SK-N-SH (cell line): ENCODE results near the gene LCE5A. TPM values are rescaled to one million over a fixed set of nuclear protein-coding genes. Genes with fewer than 3 reads are reported as not detected.

Source experiments
- CTCF ChIA-PET: fragments of 300-600, 350-600 bp; formaldehyde crosslinking; extraction: SDS; loops from one replicate; lab custom pipeline; 2021; lab: Yijun Ruan, JAX
- POLR2A ChIA-PET: fragments of 350-600 bp; sonication (Branson Sonifier 250); formaldehyde crosslinking; extraction: SDS; loops from one replicate; lab custom pipeline; 2020; ENCODE audit warnings: antibody characterized with exemption, inconsistent platforms; lab: Yijun Ruan, JAX
- DNase-seq: peaks from one replicate; pipeline ENCODE4 v3.0.0; 2012
- H2AFZ ChIP-seq: fragments of 200-600 bp; sonication (generic); 2 replicates; pipeline ENCODE4 v1.8.1; 2016; ENCODE audit warnings: antibody characterized with exemption, mild to moderate bottlenecking, low read depth
- H3F3A ChIP-seq: fragments of 200-600 bp; sonication (generic); replicated peaks from 2 replicates; pipeline ENCODE3; 2016; ENCODE audit warnings: antibody characterized with exemption, mild to moderate bottlenecking; ENCODE audit not compliant: insufficient read depth
- H3K27ac ChIP-seq, 2 experiments: fragments of 200-500 bp in 1 of 2; fragments of 200-600 bp in 1 of 2; sonication (Bioruptor generic) in 1 of 2; sonication (generic), shearing (Covaris generic) in 1 of 2; 2 replicates each; pipeline versions ENCODE4 v1.5.1 to v1.6.1; 2014 to 2016; ENCODE audit warnings: low read depth in 2 of 2, inconsistent platforms in 1 of 2, low read length in 1 of 2, mild to moderate bottlenecking in 1 of 2, mixed read lengths in 1 of 2
- H3K27me3 ChIP-seq: fragments of 200-600 bp; sonication (generic), shearing (Covaris generic); 2 replicates; pipeline ENCODE4 v1.6.1; 2016; ENCODE audit warnings: mixed run types; ENCODE audit not compliant: insufficient read depth
- H3K36me3 ChIP-seq, 2 experiments: fragments of 200-500 bp in 1 of 2; fragments of 200-600 bp in 1 of 2; sonication (Bioruptor generic) in 1 of 2; sonication (generic) in 1 of 2; replicated peaks in 1 of 2; 2 replicates each; pipeline versions ENCODE3 to v1.5.1; 2014 to 2016; ENCODE audit warnings: low read length in 1 of 2, mild to moderate bottlenecking in 1 of 2; ENCODE audit not compliant: insufficient read depth in 2 of 2, control insufficient read depth in 1 of 2
- H3K4me1 ChIP-seq, 2 experiments: fragments of 200-500 bp in 1 of 2; fragments of 200-600 bp in 1 of 2; sonication (Bioruptor generic) in 1 of 2; sonication (generic), shearing (Covaris generic) in 1 of 2; 2 replicates each; pipeline versions ENCODE4 v1.5.1 to v1.6.1; 2014 to 2016; ENCODE audit warnings: low read depth in 1 of 2, low read length in 1 of 2, mixed run types in 1 of 2; ENCODE audit not compliant: insufficient read depth in 2 of 2, control insufficient read depth in 1 of 2
- H3K4me2 ChIP-seq: fragments of 200-600 bp; sonication (generic), shearing (Covaris generic); 2 replicates; pipeline ENCODE4 v1.6.1; 2017; ENCODE audit warnings: mixed run types
- H3K4me3 ChIP-seq, 2 experiments: fragments of 200-500 bp in 1 of 2; fragments of 200-600 bp in 1 of 2; sonication (Bioruptor generic) in 1 of 2; sonication (generic), shearing (Covaris generic) in 1 of 2; 2 replicates each; pipeline versions ENCODE4 v1.5.1 to v1.8.1; 2014 to 2016; ENCODE audit warnings: low read depth in 2 of 2, inconsistent platforms in 1 of 2, low read length in 1 of 2, mild to moderate bottlenecking in 1 of 2, mixed read lengths in 1 of 2, moderate library complexity in 1 of 2
- H3K79me2 ChIP-seq: fragments of 200-600 bp; sonication (generic); 2 replicates; pipeline ENCODE4 v1.8.1; 2017; ENCODE audit warnings: mild to moderate bottlenecking; ENCODE audit not compliant: insufficient read depth
- H3K9ac ChIP-seq: fragments of 200-600 bp; sonication (generic); 2 replicates; pipeline ENCODE4 v1.6.1; 2017; ENCODE audit warnings: mixed run types
- H3K9me2 ChIP-seq: fragments of 200-600 bp; sonication (generic); 2 replicates; pipeline ENCODE4 v1.6.1; 2017; ENCODE audit warnings: mixed run types
- H3K9me3 ChIP-seq: fragments of 200-600 bp; sonication (generic); 2 replicates; pipeline ENCODE4 v1.6.1; 2017; ENCODE audit warnings: mixed run types, mild to moderate bottlenecking, moderate library complexity
- H4K20me1 ChIP-seq: fragments of 200-600 bp; sonication (generic); 2 replicates; pipeline ENCODE4 v1.6.1; 2017; ENCODE audit warnings: mild to moderate bottlenecking, mixed run types; ENCODE audit not compliant: insufficient read depth
- CTCF ChIP-seq: fragments of 200-600 bp; sonication (generic); IDR thresholded peaks from 2 replicates; pipeline ENCODE4 v1.6.1; 2017; ENCODE audit warnings: antibody characterized with exemption, mild to moderate bottlenecking, moderate library complexity
- FOXJ3 ChIP-seq: sonication (generic); formaldehyde crosslinking; IDR thresholded peaks from 2 replicates; pipeline ENCODE4 v1.5.1; 2020; ENCODE audit warnings: mild to moderate bottlenecking, missing genetic modification reagents
- IRF3 ChIP-seq: fragments of 150-350 bp; IDR thresholded peaks from 2 replicates; pipeline ENCODE4 v1.6.1; 2016; ENCODE audit warnings: mild to moderate bottlenecking, low read depth, low read length
- MAX ChIP-seq: IDR thresholded peaks from 2 replicates; pipeline ENCODE4 v1.4.0; 2012; ENCODE audit warnings: low read depth
- RAD21 ChIP-seq: IDR thresholded peaks from 2 replicates; pipeline ENCODE4 v1.6.1; 2012; ENCODE audit warnings: mild to moderate bottlenecking, low read length
- SIN3A ChIP-seq: IDR thresholded peaks from 2 replicates; pipeline ENCODE4 v1.6.1; 2012; ENCODE audit warnings: low read depth, mild to moderate bottlenecking, low read length, moderate library complexity, borderline replicate concordance
- USF2 ChIP-seq: fragments of 150-350 bp; IDR thresholded peaks from 2 replicates; pipeline ENCODE4 v1.6.1; 2017; ENCODE audit warnings: antibody characterized with exemption, low read length, low read depth, borderline replicate concordance
- WGBS: methylation state at CpG from one replicate; pipeline ENCODE4 v1.1.6; 2017; ENCODE audit warnings: low lambda C conversion rate; 5-methylcytosine and 5-hydroxymethylcytosine counted together
- polyA plus RNA-seq, 3 experiments: library from polyadenylated mRNA; depleted of rRNA; stranded (reverse); fragments of >200 nt; gene quantifications; 2 replicates each; pipeline ENCODE4 v1.2.3, GENCODE V29; 2012

The LCE5A gene
- polyA plus RNA-seq (2012; rRNA removed), result not detected in 2 replicates
- polyA plus RNA-seq (2012; cell fraction: cytosol; rRNA removed), result not detected in 2 replicates
- polyA plus RNA-seq (2012; cell fraction: nucleus; rRNA removed), result not detected in 2 replicates

- no peak within 1 kb of the TSS for H3K9ac ChIP-seq
- no peaks in the 10 kb centered on the region for H4K20me1 ChIP-seq
- no peak within 1 kb of the TSS for H3K27ac ChIP-seq
- 13% methylated on average over 3 of the region's 3 CpGs for WGBS
- no peaks in the 10 kb centered on the region for H3K4me1 ChIP-seq
- POLR2A ChIA-PET, result no interaction called here
- DNase-seq, result no peak
- no peak within 1 kb of the TSS for H3K4me3 ChIP-seq
- H3K36me3 ChIP-seq, result no peaks in the 10 kb centered on the region
- H3K79me2 ChIP-seq, result no peaks in the 10 kb centered on the region
- TF ChIP-seq MAX, result no peak
- H3K4me2 ChIP-seq, result no peak within 1 kb of the TSS
- H3K27me3 ChIP-seq, result peaks cover 60% of the 10 kb centered on the region
- CTCF ChIA-PET, result no interaction called here
- H3K9me2 ChIP-seq, result no peaks in the 10 kb centered on the region
- no peak within 1 kb of the TSS for H2AFZ ChIP-seq
- H3K9me3 ChIP-seq, result no peaks in the 10 kb centered on the region
- H3F3A ChIP-seq, result no peaks in the 10 kb centered on the region
Observed at GRCh38 chr1:152510503-152510902, at the start of gene LCE5A. LCE5A (plus strand) TSS chr1:152510803; CDS start chr1:152511535, 732 bp downstream.

GRCh38 chr1:152461544-152461943 is 49.1 kb upstream of the LCE5A start:
- Histone ChIP-seq H3K9me2 (no peaks in the 10 kb centered on the region), H3K36me3 (no peaks in the 10 kb centered on the region), H4K20me1 (no peaks in the 10 kb centered on the region), H3K27ac (no peak overlapping the region), H3K79me2 (no peaks in the 10 kb centered on the region), H3K4me1 (peaks cover 0 to 2% of the 10 kb centered on the region in 2 experiments; a peak in 1 of 4 replicates), H3F3A (no peaks in the 10 kb centered on the region), H3K9me3 (peaks cover 8% of the 10 kb centered on the region), H3K27me3 (no peaks in the 10 kb centered on the region), H2AFZ (peak overlapping the region; percentile 9; the same call in 1 of the 2 replicates), H3K4me2 (no peak overlapping the region), H3K9ac (no peak overlapping the region), H3K4me3 (no peak overlapping the region)
- CTCF ChIA-PET, result interaction anchor here (0.7 to 1.5 kb wide), 6 partner anchors 13 to 44 kb away, joined by 3 to 5 read pairs (median 3); no protein-coding TSS in a partner anchor
- peak; percentile 44 for DNase-seq
- under 1% methylated on average over 6 of the region's 6 CpGs for WGBS
- POLR2A ChIA-PET, result no interaction called here
- TF ChIP-seq RAD21, result 0 out of 2 replicates have a peak, but pooled peaks have one; percentile 16
- TF ChIP-seq CTCF, result peak; percentile 72
- TF ChIP-seq USF2, result no peak

- no peaks in the 10 kb centered on the region for H4K20me1 ChIP-seq
- H3K9me3 ChIP-seq, result peaks cover 8% of the 10 kb centered on the region
- H3K9ac ChIP-seq, result no peak overlapping the region
- 47% methylated on average over 26 of the region's 26 CpGs for WGBS
- no peaks in the 10 kb centered on the region for H3F3A ChIP-seq
- H3K27ac ChIP-seq, result no peak overlapping the region
- H3K36me3 ChIP-seq, result no peaks in the 10 kb centered on the region
- DNase-seq, result no peak
- H3K27me3 ChIP-seq, result no peaks in the 10 kb centered on the region
- TF ChIP-seq IRF3, result no peak
- no peak for TF ChIP-seq SIN3A
- TF ChIP-seq FOXJ3 (CRISPR knock-in tag), result no peak
- no peaks in the 10 kb centered on the region for H3K9me2 ChIP-seq
- H3K4me1 ChIP-seq, result peaks cover 0 to 2% of the 10 kb centered on the region in 2 experiments; a peak in 2 of 4 replicates
- H3K4me2 ChIP-seq, result no peak overlapping the region
- H3K4me3 ChIP-seq, result no peak overlapping the region
- ChIA-PET POLR2A (no interaction called here), CTCF (interaction anchor here (0.9 to 1.5 kb wide), 2 partner anchors 17 to 20 kb away, joined by 3 read pairs; no protein-coding TSS in a partner anchor)
- H2AFZ ChIP-seq, result no peak overlapping the region
- no peaks in the 10 kb centered on the region for H3K79me2 ChIP-seq
Observed at GRCh38 chr1:152462636-152463035, 48.0 kb upstream of the LCE5A start.
